Keratinocyte (primary cell): ENCODE measurements around the gene LEUTX.

Experiments
- CTCF ChIP-seq, 3 experiments: IDR thresholded peaks in 1 of 3; conservative IDR thresholded peaks in 1 of 3; optimal IDR thresholded peaks in 1 of 3; 2 replicates in 2 of 3; 3 replicates in 1 of 3; pipeline versions ENCODE3 to v1.5.1; 2011; ENCODE audit warnings: low read length in 3 of 3, mild to moderate bottlenecking in 3 of 3, moderate library complexity in 2 of 3, control low read depth in 1 of 3, inconsistent platforms in 1 of 3; ENCODE audit not compliant: insufficient read depth in 2 of 3; ENCODE audit errors: extremely low read depth in 1 of 3
- EZH2 ChIP-seq: IDR thresholded peaks from one replicate; pipeline ENCODE4 v1.6.1; 2012; ENCODE audit warnings: inconsistent platforms, mild to moderate bottlenecking, low read length, moderate library complexity

- TF ChIP-seq CTCF (optimal IDR thresholded peaks at IDR 0.05 in 1 of 3, IDR thresholded peaks at IDR 0.05 in 1 of 3, conservative IDR thresholded peaks at IDR 0.05 in 1 of 3; ENCODE audit: extremely low read depth in 1 of 3, insufficient read depth in 2 of 3, low read length in 3 of 3), result no peak
- TF ChIP-seq EZH2, result no peak
These were observed 51.1 kb downstream of the LEUTX start for GRCh38 chr19:39829702-39830275.
